Loucy (cell line): ENCODE measurements around the gene TIE1.

ENCODE experiments used
- EZH2phosphoT487 ChIP-seq: fragments of 200-600 bp; IDR thresholded peaks from 2 replicates; pipeline ENCODE4 v1.6.1; 2018; ENCODE audit warnings: antibody characterized with exemption, mild to moderate bottlenecking, moderate library complexity, borderline replicate concordance
- TF ChIP-seq, protein P1 (sequence below): fragments of 200-600 bp; sonication (generic); conservative IDR thresholded peaks from 2 replicates; pipeline ENCODE4 v1.5.1; 2014; ENCODE audit warnings: mild to moderate bottlenecking, antibody characterized with exemption, low read length

DNA sequence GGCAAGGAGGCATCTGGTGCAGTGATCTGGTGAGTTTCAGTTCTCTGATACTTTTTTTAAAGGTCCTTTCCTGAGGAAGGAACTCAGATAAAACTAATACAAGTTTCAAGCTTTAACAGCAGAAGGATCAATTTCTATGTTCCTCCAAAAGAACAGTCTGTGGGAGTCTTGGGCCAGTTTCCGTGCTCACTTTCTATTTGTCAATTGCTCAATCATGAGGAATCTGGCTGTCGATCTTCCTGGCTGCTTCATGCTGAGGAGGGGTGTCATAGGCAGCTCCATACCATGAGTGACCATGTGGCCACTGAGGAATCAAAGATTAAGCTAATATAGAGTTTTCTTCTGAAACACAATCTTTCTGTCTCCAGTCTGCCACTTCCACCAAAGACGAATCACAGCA lies 42.4 kb upstream of the TIE1 start:
- TF ChIP-seq, protein P1, sequence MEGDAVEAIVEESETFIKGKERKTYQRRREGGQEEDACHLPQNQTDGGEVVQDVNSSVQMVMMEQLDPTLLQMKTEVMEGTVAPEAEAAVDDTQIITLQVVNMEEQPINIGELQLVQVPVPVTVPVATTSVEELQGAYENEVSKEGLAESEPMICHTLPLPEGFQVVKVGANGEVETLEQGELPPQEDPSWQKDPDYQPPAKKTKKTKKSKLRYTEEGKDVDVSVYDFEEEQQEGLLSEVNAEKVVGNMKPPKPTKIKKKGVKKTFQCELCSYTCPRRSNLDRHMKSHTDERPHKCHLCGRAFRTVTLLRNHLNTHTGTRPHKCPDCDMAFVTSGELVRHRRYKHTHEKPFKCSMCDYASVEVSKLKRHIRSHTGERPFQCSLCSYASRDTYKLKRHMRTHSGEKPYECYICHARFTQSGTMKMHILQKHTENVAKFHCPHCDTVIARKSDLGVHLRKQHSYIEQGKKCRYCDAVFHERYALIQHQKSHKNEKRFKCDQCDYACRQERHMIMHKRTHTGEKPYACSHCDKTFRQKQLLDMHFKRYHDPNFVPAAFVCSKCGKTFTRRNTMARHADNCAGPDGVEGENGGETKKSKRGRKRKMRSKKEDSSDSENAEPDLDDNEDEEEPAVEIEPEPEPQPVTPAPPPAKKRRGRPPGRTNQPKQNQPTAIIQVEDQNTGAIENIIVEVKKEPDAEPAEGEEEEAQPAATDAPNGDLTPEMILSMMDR: no peak
- TF ChIP-seq EZH2phosphoT487: no peak
